Erythroblast (primary cell): ENCODE data around the gene KIF2C.
"Not testable (repeated sequence)": the region's sequence is repeated elsewhere in the genome, so short reads cannot be mapped to it uniquely, and the experiment has no call there.

Source experiments
- DNase-seq, 2 experiments: peaks; one replicate each; lab custom pipeline; 2025; lab: John Stamatoyannopoulos, UW
- GATA1 ChIP-seq: IDR thresholded peaks from 2 replicates; pipeline ENCODE4 v1.6.1; 2011; ENCODE audit warnings: low read depth, mild to moderate bottlenecking, control low read depth, low read length, moderate library complexity
- POLR2A ChIP-seq: IDR thresholded peaks from 2 replicates; pipeline ENCODE4 v1.6.1; 2011; ENCODE audit warnings: mild to moderate bottlenecking, low read length

Gene KIF2C

GRCh38 chr1:44811234-44811633 lies 71.6 kb downstream of the KIF2C start:
- no peak for DNase-seq
- TF ChIP-seq GATA1 (no peak), POLR2A (no peak)

GRCh38 chr1:44812822-44813543 lies 73.3 kb downstream of the KIF2C start:
- TF ChIP-seq POLR2A (no peak), GATA1 (no peak)
- DNase-seq: no peak

GRCh38 chr1:44815926-44816325 lies 76.3 kb downstream of the KIF2C start:
- DNase-seq: not testable (repeated sequence)

GRCh38 chr1:44817307-44817706 lies 77.7 kb downstream of the KIF2C start:
- no peak for DNase-seq
- no peak for TF ChIP-seq POLR2A
- TF ChIP-seq GATA1: no peak
